ENCODE results near the gene TSPYL2.
A peak's percentile ranks its signal among the peaks of the same experiment; 100 is the strongest.

Gene TSPYL2
- 663 to 770 (median 754) reads per million in 3 donors for total RNA-seq

- Histone ChIP-seq H3K36me3 (ENCODE audit: control insufficient read depth, insufficient read depth, low read length) (peaks cover 8% of the 10 kb centered on the region), H3K27ac (ENCODE audit: insufficient read depth, low read length, poor library complexity, severe bottlenecking) (peak within 1 kb of the TSS; percentile 82), H3K4me3 (ENCODE audit: insufficient read depth, low read depth, low read length, poor library complexity, severe bottlenecking) (peak within 1 kb of the TSS; percentile 82), H3K27me3 (replicated peaks; ENCODE audit: control insufficient read depth, insufficient read depth, low read length, poor library complexity, severe bottlenecking) (no peaks in the 10 kb centered on the region), H3K4me1 (ENCODE audit: control insufficient read depth, insufficient read depth, low read length, poor library complexity, severe bottlenecking) (no peaks in the 10 kb centered on the region), H3K9me3 (ENCODE audit: control insufficient read depth, low read length) (no peaks in the 10 kb centered on the region)
- DNase-seq: peak; percentile 90 to 92 (median 90)
Observed at GRCh38 chrX:53081925-53082772, at the start of gene TSPYL2. TSS of gene TSPYL2 (plus strand) at chrX:53082367. CDS start at chrX:53082499, 132 bp downstream.

DNA sequence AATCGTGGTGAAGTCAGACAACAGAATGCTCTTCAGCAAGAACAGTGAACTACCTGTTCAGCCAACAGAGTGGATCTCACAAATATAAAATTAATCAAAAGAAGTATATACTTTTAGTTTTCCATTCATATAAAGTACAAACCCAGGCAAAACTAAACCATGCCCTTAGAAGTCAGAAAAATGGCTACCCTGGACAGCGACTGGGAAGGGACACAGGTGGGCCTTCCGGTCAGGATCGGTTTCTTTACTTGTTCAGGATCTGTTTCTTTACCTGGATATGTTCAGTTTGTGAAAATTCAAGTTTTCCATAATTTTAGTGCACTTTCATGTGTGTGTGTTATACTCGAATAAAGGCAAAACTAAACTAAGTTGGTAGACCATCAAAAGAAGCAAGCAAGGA is 46.0 kb upstream of the TSPYL2 start:
- H3K9me3 ChIP-seq (ENCODE audit: control insufficient read depth, low read length): no peaks in the 10 kb centered on the region
- no peaks in the 10 kb centered on the region for H3K4me1 ChIP-seq (ENCODE audit: control insufficient read depth, insufficient read depth, low read length, poor library complexity, severe bottlenecking)
- H3K27me3 ChIP-seq (replicated peaks; ENCODE audit: control insufficient read depth, insufficient read depth, low read length, poor library complexity, severe bottlenecking): no peaks in the 10 kb centered on the region
- DNase-seq: no peak
- no peak overlapping the region for H3K27ac ChIP-seq (ENCODE audit: insufficient read depth, low read length, poor library complexity, severe bottlenecking)
- no peak overlapping the region for H3K4me3 ChIP-seq (ENCODE audit: insufficient read depth, low read depth, low read length, poor library complexity, severe bottlenecking)
- H3K36me3 ChIP-seq (ENCODE audit: control insufficient read depth, insufficient read depth, low read length): no peaks in the 10 kb centered on the region

DNA sequence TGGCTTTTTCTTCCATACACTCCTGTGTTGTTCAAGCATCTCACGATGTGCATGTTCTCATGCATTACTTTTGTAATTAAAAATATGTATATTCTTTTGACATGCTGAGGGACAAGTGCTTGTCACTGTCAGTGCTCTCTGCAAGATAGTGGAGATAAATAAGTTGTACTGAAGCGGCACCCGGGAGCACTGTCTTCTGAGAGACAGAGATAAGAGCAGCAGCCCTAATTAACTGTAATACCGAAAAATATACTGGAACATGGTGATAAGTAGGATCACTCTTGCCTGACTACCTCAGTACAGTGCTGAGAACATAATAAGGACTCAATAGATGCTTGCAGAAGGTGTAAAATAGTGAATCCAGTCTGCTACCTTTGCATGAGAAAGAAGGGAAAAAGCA is 42.9 kb upstream of the TSPYL2 start:
- Histone ChIP-seq H3K9me3 (ENCODE audit: control insufficient read depth, low read length) (no peaks in the 10 kb centered on the region), H3K27me3 (replicated peaks; ENCODE audit: control insufficient read depth, insufficient read depth, low read length, poor library complexity, severe bottlenecking) (no peaks in the 10 kb centered on the region), H3K4me3 (ENCODE audit: insufficient read depth, low read depth, low read length, poor library complexity, severe bottlenecking) (no peak overlapping the region), H3K4me1 (ENCODE audit: control insufficient read depth, insufficient read depth, low read length, poor library complexity, severe bottlenecking) (no peaks in the 10 kb centered on the region), H3K27ac (ENCODE audit: insufficient read depth, low read length, poor library complexity, severe bottlenecking) (no peak overlapping the region), H3K36me3 (ENCODE audit: control insufficient read depth, insufficient read depth, low read length) (no peaks in the 10 kb centered on the region)
- DNase-seq: no peak

GRCh38 chrX:53044995-53045394 is 37.2 kb upstream of the TSPYL2 start:
- Histone ChIP-seq H3K4me1 (ENCODE audit: control insufficient read depth, insufficient read depth, low read length, poor library complexity, severe bottlenecking) (no peaks in the 10 kb centered on the region), H3K9me3 (ENCODE audit: control insufficient read depth, low read length) (no peaks in the 10 kb centered on the region), H3K4me3 (ENCODE audit: insufficient read depth, low read depth, low read length, poor library complexity, severe bottlenecking) (no peak overlapping the region), H3K27ac (ENCODE audit: insufficient read depth, low read length, poor library complexity, severe bottlenecking) (no peak overlapping the region), H3K27me3 (replicated peaks; ENCODE audit: control insufficient read depth, insufficient read depth, low read length, poor library complexity, severe bottlenecking) (no peaks in the 10 kb centered on the region), H3K36me3 (ENCODE audit: control insufficient read depth, insufficient read depth, low read length) (no peaks in the 10 kb centered on the region)
- no peak for DNase-seq

- H3K4me1 ChIP-seq (ENCODE audit: control insufficient read depth, insufficient read depth, low read length, poor library complexity, severe bottlenecking): no peaks in the 10 kb centered on the region
- no peak overlapping the region for H3K27ac ChIP-seq (ENCODE audit: insufficient read depth, low read length, poor library complexity, severe bottlenecking)
- H3K4me3 ChIP-seq (ENCODE audit: insufficient read depth, low read depth, low read length, poor library complexity, severe bottlenecking): no peak overlapping the region
- no peak for DNase-seq
- no peaks in the 10 kb centered on the region for H3K9me3 ChIP-seq (ENCODE audit: control insufficient read depth, low read length)
- no peaks in the 10 kb centered on the region for H3K36me3 ChIP-seq (ENCODE audit: control insufficient read depth, insufficient read depth, low read length)
- no peaks in the 10 kb centered on the region for H3K27me3 ChIP-seq (replicated peaks; ENCODE audit: control insufficient read depth, insufficient read depth, low read length, poor library complexity, severe bottlenecking)
Observed at GRCh38 chrX:53047228-53047627, 34.9 kb upstream of the TSPYL2 start.

- no peak for DNase-seq
- Histone ChIP-seq H3K9me3 (ENCODE audit: control insufficient read depth, low read length) (no peaks in the 10 kb centered on the region), H3K4me1 (ENCODE audit: control insufficient read depth, insufficient read depth, low read length, poor library complexity, severe bottlenecking) (no peaks in the 10 kb centered on the region), H3K36me3 (ENCODE audit: control insufficient read depth, insufficient read depth, low read length) (no peaks in the 10 kb centered on the region), H3K27me3 (replicated peaks; ENCODE audit: control insufficient read depth, insufficient read depth, low read length, poor library complexity, severe bottlenecking) (no peaks in the 10 kb centered on the region), H3K4me3 (ENCODE audit: insufficient read depth, low read depth, low read length, poor library complexity, severe bottlenecking) (no peak within 1 kb of the TSS), H3K27ac (ENCODE audit: insufficient read depth, low read length, poor library complexity, severe bottlenecking) (no peak within 1 kb of the TSS)
Observed at GRCh38 chrX:53048169-53049126, 33.7 kb upstream of the TSPYL2 start, which contains the start of gene GPR173. TSS of gene GPR173 (plus strand) at chrX:53048789. CDS start at chrX:53076622, 27,833 bp downstream.

GRCh38 chrX:53049127-53049517 is 33.0 kb upstream of the TSPYL2 start:
- Histone ChIP-seq H3K9me3 (ENCODE audit: control insufficient read depth, low read length) (no peaks in the 10 kb centered on the region), H3K27me3 (replicated peaks; ENCODE audit: control insufficient read depth, insufficient read depth, low read length, poor library complexity, severe bottlenecking) (no peaks in the 10 kb centered on the region), H3K4me1 (ENCODE audit: control insufficient read depth, insufficient read depth, low read length, poor library complexity, severe bottlenecking) (no peaks in the 10 kb centered on the region), H3K27ac (ENCODE audit: insufficient read depth, low read length, poor library complexity, severe bottlenecking) (no peak overlapping the region), H3K4me3 (ENCODE audit: insufficient read depth, low read depth, low read length, poor library complexity, severe bottlenecking) (no peak overlapping the region), H3K36me3 (ENCODE audit: control insufficient read depth, insufficient read depth, low read length) (no peaks in the 10 kb centered on the region)
- no peak for DNase-seq

- DNase-seq: no peak
- Histone ChIP-seq H3K27ac (ENCODE audit: insufficient read depth, low read length, poor library complexity, severe bottlenecking) (no peak overlapping the region), H3K36me3 (ENCODE audit: control insufficient read depth, insufficient read depth, low read length) (no peaks in the 10 kb centered on the region), H3K4me3 (ENCODE audit: insufficient read depth, low read depth, low read length, poor library complexity, severe bottlenecking) (no peak overlapping the region), H3K9me3 (ENCODE audit: control insufficient read depth, low read length) (no peaks in the 10 kb centered on the region), H3K4me1 (ENCODE audit: control insufficient read depth, insufficient read depth, low read length, poor library complexity, severe bottlenecking) (no peaks in the 10 kb centered on the region), H3K27me3 (replicated peaks; ENCODE audit: control insufficient read depth, insufficient read depth, low read length, poor library complexity, severe bottlenecking) (no peaks in the 10 kb centered on the region)
Observed at GRCh38 chrX:53050841-53051240, 31.3 kb upstream of the TSPYL2 start.

DNA sequence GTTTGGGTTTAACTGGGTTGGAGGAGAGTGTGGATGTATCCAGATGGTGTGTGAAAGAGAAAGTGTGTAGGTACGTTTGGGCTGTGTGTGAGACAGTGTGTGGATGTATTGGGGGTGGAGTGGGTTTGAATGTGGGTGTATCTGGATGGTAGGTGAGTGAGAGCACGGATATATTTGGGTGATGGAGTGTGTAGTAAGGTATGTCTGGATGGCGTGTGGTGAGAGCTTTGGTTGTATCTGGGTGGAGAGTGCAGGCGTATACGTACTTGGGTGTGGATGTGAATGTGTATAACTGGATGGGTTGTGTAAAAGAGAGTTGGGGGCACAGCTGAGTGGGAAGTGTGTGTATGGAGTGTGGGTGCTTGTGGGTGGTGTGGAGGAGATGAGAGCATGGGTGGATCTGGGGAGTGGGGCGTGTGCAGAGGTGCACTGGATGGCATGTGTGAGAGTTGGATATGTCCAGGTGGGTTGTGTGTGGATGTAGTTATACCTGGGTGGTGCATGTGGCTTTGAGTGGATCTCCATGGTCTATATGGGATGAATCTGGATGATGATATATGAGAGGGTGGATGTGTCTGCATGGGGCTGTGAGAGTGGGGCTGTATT is 26.8 kb upstream of the TSPYL2 start:
- Histone ChIP-seq H3K27me3 (replicated peaks; ENCODE audit: control insufficient read depth, insufficient read depth, low read length, poor library complexity, severe bottlenecking) (no peaks in the 10 kb centered on the region), H3K4me1 (ENCODE audit: control insufficient read depth, insufficient read depth, low read length, poor library complexity, severe bottlenecking) (no peaks in the 10 kb centered on the region), H3K4me3 (ENCODE audit: insufficient read depth, low read depth, low read length, poor library complexity, severe bottlenecking) (no peak overlapping the region), H3K36me3 (ENCODE audit: control insufficient read depth, insufficient read depth, low read length) (no peaks in the 10 kb centered on the region), H3K27ac (ENCODE audit: insufficient read depth, low read length, poor library complexity, severe bottlenecking) (no peak overlapping the region), H3K9me3 (ENCODE audit: control insufficient read depth, low read length) (no peaks in the 10 kb centered on the region)
- no peak for DNase-seq
